ENCODE results near the gene NOX5. TPM values are rescaled to one million over a fixed set of nuclear protein-coding genes. Genes with fewer than 3 reads are reported as not detected.

Gene NOX5
- total and polyA plus RNA-seq, 2 experiments from 2014 or later, result 0.12 to 0.39 TPM

GRCh38 chr15:69082021-69082502, 67.6 kb downstream of the NOX5 start:
- no peak overlapping the region for H3K27ac ChIP-seq
- no peaks in the 10 kb centered on the region for H3K9me3 ChIP-seq (ENCODE audit: low read depth)
- no peaks in the 10 kb centered on the region for H3K4me1 ChIP-seq (ENCODE audit: low read depth)
- H3K36me3 ChIP-seq, result no peaks in the 10 kb centered on the region
- peak in 1 of 2 donors; percentile 95 for DNase-seq (ENCODE audit: low read depth in 1 of 2, low spot score in 1 of 2)
- H3K27me3 ChIP-seq, result peaks cover 5% of the 10 kb centered on the region
- no peak overlapping the region for H3K4me3 ChIP-seq
- no peak for TF ChIP-seq CTCF (IDR thresholded peaks at IDR 0.05; ENCODE audit: low read depth, low read length)

- H3K4me1 ChIP-seq (ENCODE audit: low read depth), result no peaks in the 10 kb centered on the region
- H3K27me3 ChIP-seq, result peaks cover 9% of the 10 kb centered on the region
- no peaks in the 10 kb centered on the region for H3K9me3 ChIP-seq (ENCODE audit: low read depth)
- no peak overlapping the region for H3K27ac ChIP-seq
- no peak for TF ChIP-seq CTCF (IDR thresholded peaks at IDR 0.05; ENCODE audit: low read depth, low read length)
- no peak overlapping the region for H3K4me3 ChIP-seq
- no peaks in the 10 kb centered on the region for H3K36me3 ChIP-seq
- DNase-seq (ENCODE audit: low read depth in 1 of 2, low spot score in 1 of 2), result no peak
These were observed 68.1 kb downstream of the NOX5 start for GRCh38 chr15:69082554-69082953.

GRCh38 chr15:69084404-69085030, 70.0 kb downstream of the NOX5 start:
- Histone ChIP-seq H3K4me1 (ENCODE audit: low read depth) (no peaks in the 10 kb centered on the region), H3K9me3 (ENCODE audit: low read depth) (no peaks in the 10 kb centered on the region), H3K4me3 (no peak overlapping the region), H3K27me3 (peaks cover 28% of the 10 kb centered on the region), H3K27ac (no peak overlapping the region), H3K36me3 (no peaks in the 10 kb centered on the region)
- TF ChIP-seq CTCF (IDR thresholded peaks at IDR 0.05; ENCODE audit: low read depth, low read length), result no peak
- DNase-seq (ENCODE audit: low read depth in 1 of 2, low spot score in 1 of 2), result no peak

GRCh38 chr15:69085325-69086081, 71.0 kb downstream of the NOX5 start:
- H3K36me3 ChIP-seq, result no peaks in the 10 kb centered on the region
- H3K4me1 ChIP-seq (ENCODE audit: low read depth), result no peaks in the 10 kb centered on the region
- no peaks in the 10 kb centered on the region for H3K9me3 ChIP-seq (ENCODE audit: low read depth)
- H3K4me3 ChIP-seq, result no peak overlapping the region
- DNase-seq (ENCODE audit: low read depth in 1 of 2, low spot score in 1 of 2), result no peak
- H3K27ac ChIP-seq, result no peak overlapping the region
- no peak for TF ChIP-seq CTCF (IDR thresholded peaks at IDR 0.05; ENCODE audit: low read depth, low read length)
- H3K27me3 ChIP-seq, result peaks cover 37% of the 10 kb centered on the region

- no peak for TF ChIP-seq CTCF (IDR thresholded peaks at IDR 0.05; ENCODE audit: low read depth, low read length)
- Histone ChIP-seq H3K27ac (no peak overlapping the region), H3K9me3 (ENCODE audit: low read depth) (no peaks in the 10 kb centered on the region), H3K27me3 (peaks cover 43% of the 10 kb centered on the region), H3K4me3 (no peak overlapping the region), H3K36me3 (no peaks in the 10 kb centered on the region), H3K4me1 (ENCODE audit: low read depth) (no peaks in the 10 kb centered on the region)
- no peak for DNase-seq (ENCODE audit: low read depth in 1 of 2, low spot score in 1 of 2)
These were observed 72.1 kb downstream of the NOX5 start for GRCh38 chr15:69086427-69087204.

All from cardiac muscle cell (in vitro differentiated cells and primary cell).